ACC112 (cell line): ENCODE data around the gene SLC4A2.
"Not testable (repeated sequence)": the region's sequence is repeated elsewhere in the genome, so short reads cannot be mapped to it uniquely, and the experiment has no call there.

Experiments
- H2AFZ ChIP-seq: fragments of 200-600 bp; sonication (generic); one replicate; pipeline ENCODE4 v1.6.0; 2017; ENCODE audit warnings: antibody characterized with exemption, low read length; ENCODE audit not compliant: unreplicated experiment
- H3K27ac ChIP-seq: fragments of 200-600 bp; sonication (generic); 2 replicates; pipeline ENCODE4 v1.5.1; 2014; ENCODE audit warnings: low read depth, mild to moderate bottlenecking, antibody characterized with exemption, low read length, moderate library complexity
- H3K27me3 ChIP-seq: fragments of 200-600 bp; sonication (generic); 2 replicates; pipeline ENCODE4 v1.6.1; 2014; ENCODE audit warnings: mild to moderate bottlenecking, antibody characterized with exemption, low read length, moderate library complexity, mixed read lengths; ENCODE audit not compliant: insufficient read depth
- H3K36me3 ChIP-seq: fragments of 200-600 bp; sonication (generic); 2 replicates; pipeline ENCODE4 v1.6.1; 2016; ENCODE audit warnings: mild to moderate bottlenecking, antibody characterized with exemption, low read length, moderate library complexity, mixed read lengths; ENCODE audit not compliant: insufficient read depth
- H3K4me1 ChIP-seq: fragments of 200-600 bp; sonication (generic); one replicate; pipeline ENCODE4 v1.6.1; 2016; ENCODE audit warnings: low read length, mixed read lengths; ENCODE audit not compliant: insufficient read depth, unreplicated experiment, control insufficient read depth
- H3K4me3 ChIP-seq: fragments of 200-600 bp; sonication (generic); 2 replicates; pipeline ENCODE4 v1.5.1; 2014; ENCODE audit warnings: mild to moderate bottlenecking, low read depth, low read length
- H3K79me2 ChIP-seq: fragments of 200-600 bp; sonication (generic); one replicate; pipeline ENCODE4 v1.6.0; 2016; ENCODE audit warnings: low read length; ENCODE audit not compliant: control insufficient read depth, unreplicated experiment, insufficient read depth

The SLC4A2 gene

GRCh38 chr7:151035026-151035717 is 24.2 kb upstream of the SLC4A2 start:
- no peaks in the 10 kb centered on the region for H3K79me2 ChIP-seq
- peaks cover 4% of the 10 kb centered on the region; the same call in 1 of the 2 replicates for H3K36me3 ChIP-seq
- no peak overlapping the region for H3K27ac ChIP-seq
- no peak overlapping the region for H2AFZ ChIP-seq
- no peak overlapping the region for H3K4me3 ChIP-seq
- H3K4me1 ChIP-seq, result peaks cover 23% of the 10 kb centered on the region
- H3K27me3 ChIP-seq, result no peaks in the 10 kb centered on the region

DNA sequence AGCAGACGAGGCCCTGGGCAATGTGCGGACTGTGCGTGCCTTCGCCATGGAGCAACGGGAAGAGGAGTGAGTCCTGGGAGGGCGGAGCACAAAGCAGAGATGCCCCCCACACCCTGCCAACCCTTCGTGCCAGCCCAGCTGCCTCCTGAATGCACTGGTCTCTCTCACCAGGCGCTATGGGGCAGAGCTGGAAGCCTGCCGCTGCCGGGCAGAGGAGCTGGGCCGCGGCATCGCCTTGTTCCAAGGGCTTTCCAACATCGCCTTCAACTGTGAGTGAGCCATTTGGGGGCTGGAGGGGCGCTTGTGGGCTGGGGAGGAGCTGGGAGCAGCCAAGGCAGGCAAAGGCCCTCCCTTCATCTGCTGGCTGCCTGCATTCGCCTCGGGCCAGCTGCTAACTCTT is 23.5 kb upstream of the SLC4A2 start:
- H3K4me3 ChIP-seq, result no peak overlapping the region
- no peak overlapping the region for H3K27ac ChIP-seq
- peaks cover 26% of the 10 kb centered on the region for H3K4me1 ChIP-seq
- peaks cover 4% of the 10 kb centered on the region; the same call in 1 of the 2 replicates for H3K36me3 ChIP-seq
- H3K79me2 ChIP-seq, result no peaks in the 10 kb centered on the region
- H3K27me3 ChIP-seq, result no peaks in the 10 kb centered on the region
- no peak overlapping the region for H2AFZ ChIP-seq

DNA sequence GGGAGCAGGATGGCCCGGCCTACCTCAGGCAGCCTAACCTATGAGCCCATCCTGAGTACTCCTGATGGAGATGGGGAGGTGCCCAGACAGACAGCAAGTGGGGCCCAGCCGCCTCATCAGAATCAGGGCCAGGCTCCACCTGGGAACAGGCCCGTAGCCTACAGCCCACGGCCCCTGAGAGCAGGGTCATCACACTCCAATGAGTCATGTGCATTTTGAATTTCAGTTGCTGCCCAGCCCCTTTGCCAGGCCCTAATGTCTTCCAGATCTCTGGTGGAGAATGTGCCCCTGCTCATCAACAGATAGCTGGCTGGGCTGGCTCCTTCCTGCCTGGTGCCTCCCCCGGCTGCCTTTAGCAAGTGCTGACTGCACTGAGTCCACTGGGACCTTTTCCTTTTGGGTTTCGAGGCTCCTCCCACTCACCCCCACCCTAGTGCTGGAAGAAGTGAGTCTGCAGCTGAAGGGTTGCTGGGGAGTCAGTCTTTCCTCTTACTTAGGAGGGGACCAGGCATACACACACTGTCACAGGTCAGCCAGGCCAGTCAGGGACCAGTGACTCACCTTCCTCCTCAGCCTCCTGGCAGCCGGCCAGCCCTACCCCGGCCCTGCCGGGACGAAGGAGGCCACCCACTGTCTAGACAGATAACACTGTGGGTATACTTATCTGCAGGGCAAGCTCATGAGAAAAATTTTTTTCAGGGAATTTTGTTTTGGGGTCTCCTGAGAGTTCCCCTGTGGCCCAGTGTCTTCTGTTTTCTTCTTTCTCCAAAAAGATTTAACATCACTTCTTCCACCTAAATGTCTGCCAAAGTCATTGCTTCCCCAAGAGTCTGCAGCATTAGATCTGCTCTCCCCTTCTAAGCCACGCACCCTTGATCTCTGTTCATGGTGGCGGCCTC is 20.2 kb upstream of the SLC4A2 start:
- Histone ChIP-seq H3K79me2 (no peaks in the 10 kb centered on the region), H3K4me3 (peak overlapping the region; percentile 12; the same call in 1 of the 2 replicates), H3K27me3 (no peaks in the 10 kb centered on the region), H3K36me3 (peaks cover 4% of the 10 kb centered on the region; the same call in 1 of the 2 replicates), H3K27ac (peak overlapping the region; percentile 95), H2AFZ (no peak overlapping the region), H3K4me1 (peaks cover 26% of the 10 kb centered on the region)

DNA sequence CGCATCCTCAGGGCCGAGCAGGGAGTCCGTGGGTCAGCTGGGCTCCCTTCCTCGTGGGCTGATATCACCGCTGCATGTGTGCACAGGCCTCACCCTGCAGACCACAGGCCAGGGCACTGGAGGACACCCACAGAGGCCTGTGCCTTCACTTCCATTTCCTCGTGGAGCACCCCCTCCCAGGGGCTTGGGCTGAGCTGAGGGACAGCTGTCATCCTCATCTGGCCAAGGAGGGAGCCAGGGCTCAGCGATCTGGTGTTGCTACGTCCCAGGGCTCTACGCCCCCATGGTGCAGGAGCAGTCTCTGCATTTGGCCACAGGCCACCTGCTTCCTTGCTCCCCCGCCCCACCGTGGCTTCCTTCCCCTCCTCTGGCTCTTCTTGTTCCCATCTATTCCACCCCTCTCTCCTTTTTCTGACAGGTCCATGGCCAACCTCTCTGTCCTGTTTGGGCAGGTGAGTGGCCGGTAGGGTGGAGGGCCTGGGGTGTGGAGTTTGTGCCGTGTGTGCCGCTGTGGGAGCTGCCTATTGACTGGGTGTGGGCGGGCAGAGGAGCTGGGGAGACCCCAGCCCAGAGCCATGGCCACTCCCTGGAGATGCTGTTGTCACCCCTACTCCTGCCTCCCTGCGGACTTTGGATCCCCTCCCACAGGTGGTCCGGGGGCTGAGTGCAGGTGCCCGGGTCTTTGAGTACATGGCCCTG is 19.4 kb upstream of the SLC4A2 start:
- Histone ChIP-seq H3K36me3 (peaks cover 4% of the 10 kb centered on the region; the same call in 1 of the 2 replicates), H3K4me1 (peaks cover 26% of the 10 kb centered on the region), H3K27ac (peak overlapping the region; percentile 55), H2AFZ (no peak overlapping the region), H3K27me3 (no peaks in the 10 kb centered on the region), H3K79me2 (no peaks in the 10 kb centered on the region), H3K4me3 (no peak overlapping the region)

- H3K4me1 ChIP-seq, result peaks cover 26% of the 10 kb centered on the region
- H3K79me2 ChIP-seq, result no peaks in the 10 kb centered on the region
- H3K4me3 ChIP-seq, result no peak overlapping the region
- no peak overlapping the region for H2AFZ ChIP-seq
- H3K27ac ChIP-seq, result no peak overlapping the region
- no peaks in the 10 kb centered on the region for H3K27me3 ChIP-seq
- peaks cover 4% of the 10 kb centered on the region; the same call in 1 of the 2 replicates for H3K36me3 ChIP-seq
Measured at GRCh38 chr7:151040616-151041375, 18.6 kb upstream of the SLC4A2 start.

GRCh38 chr7:151043449-151043848 is 15.9 kb upstream of the SLC4A2 start:
- peaks cover 31% of the 10 kb centered on the region for H3K4me1 ChIP-seq

DNA sequence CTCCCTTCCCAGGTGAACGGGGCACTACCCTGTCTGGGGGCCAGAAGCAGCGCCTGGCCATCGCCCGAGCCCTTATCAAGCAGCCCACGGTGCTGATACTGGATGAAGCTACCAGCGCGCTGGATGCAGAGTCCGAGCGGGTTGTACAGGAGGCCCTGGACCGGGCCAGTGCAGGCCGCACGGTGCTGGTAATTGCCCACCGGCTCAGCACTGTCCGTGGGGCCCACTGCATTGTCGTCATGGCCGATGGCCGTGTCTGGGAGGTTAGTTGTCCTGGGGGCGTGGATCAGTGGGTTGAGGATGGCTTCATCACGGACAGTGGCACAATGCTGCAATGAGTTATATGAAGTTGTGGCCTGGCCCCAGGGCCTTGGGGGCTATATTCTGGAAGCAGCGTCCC is 15.4 kb upstream of the SLC4A2 start:
- Histone ChIP-seq H3K79me2 (no peaks in the 10 kb centered on the region), H3K4me1 (peaks cover 26% of the 10 kb centered on the region), H3K4me3 (no peak overlapping the region), H2AFZ (no peak overlapping the region), H3K27ac (no peak overlapping the region), H3K27me3 (no peaks in the 10 kb centered on the region), H3K36me3 (no peaks in the 10 kb centered on the region)

More at GRCh38 chr7:151043449-151043848, 15.9 kb upstream of the SLC4A2 start:
- not testable (repeated sequence) for H3K27me3 ChIP-seq, H3K4me3 ChIP-seq, H2AFZ ChIP-seq, H3K27ac ChIP-seq, H3K79me2 ChIP-seq, H3K36me3 ChIP-seq

- Histone ChIP-seq H3K79me2 (no peaks in the 10 kb centered on the region), H3K4me1 (peaks cover 15% of the 10 kb centered on the region)
Measured at GRCh38 chr7:151045262-151045661, 14.1 kb upstream of the SLC4A2 start.

GRCh38 chr7:151045967-151046366 is 13.4 kb upstream of the SLC4A2 start:
- H3K4me1 ChIP-seq, result peaks cover 13% of the 10 kb centered on the region
- H3K4me3 ChIP-seq, result no peak overlapping the region
- no peaks in the 10 kb centered on the region for H3K36me3 ChIP-seq
- no peak overlapping the region for H2AFZ ChIP-seq
- H3K79me2 ChIP-seq, result no peaks in the 10 kb centered on the region
- no peak overlapping the region for H3K27ac ChIP-seq
- peaks cover 4% of the 10 kb centered on the region; the same call in 1 of the 2 replicates for H3K27me3 ChIP-seq

More at GRCh38 chr7:151045262-151045661, 14.1 kb upstream of the SLC4A2 start:
- H3K36me3 ChIP-seq, result no peaks in the 10 kb centered on the region
- no peak overlapping the region for H2AFZ ChIP-seq
- no peak overlapping the region for H3K4me3 ChIP-seq
- no peak overlapping the region for H3K27ac ChIP-seq
- no peaks in the 10 kb centered on the region for H3K27me3 ChIP-seq
